Measurements from ENCODE around the gene PPFIA3. TPM values are rescaled to one million over a fixed set of nuclear protein-coding genes. Genes with fewer than 3 reads are reported as not detected.
"Not testable (repeated sequence)": the region's sequence is repeated elsewhere in the genome, so short reads cannot be mapped to it uniquely, and the experiment has no call there.

PPFIA3 gene
- polyA plus RNA-seq, 12 donors: 4.0 to 38.2 (median 5.9) TPM; not detected in 1

DNA sequence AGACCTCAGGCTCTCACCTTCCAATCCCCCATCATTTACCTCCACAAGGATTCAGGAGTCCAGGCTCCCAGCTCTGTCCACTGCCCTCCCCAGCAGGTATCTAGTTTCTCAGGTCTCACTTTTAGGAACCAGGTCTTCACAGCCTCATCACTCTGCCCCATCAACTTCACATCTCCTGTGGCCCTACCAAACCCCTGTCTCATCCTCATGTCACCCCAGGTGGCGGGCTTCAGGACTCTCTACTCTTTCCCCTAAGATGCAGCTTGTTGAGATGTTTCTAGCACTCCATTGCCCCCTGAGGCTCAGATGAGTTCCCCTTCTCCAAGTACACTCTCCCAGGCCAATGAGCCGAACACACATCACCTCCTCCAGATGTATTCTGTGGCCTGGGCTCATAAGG, 1.5 kb downstream of the PPFIA3 start:
- DNase-seq: no peak

DNA sequence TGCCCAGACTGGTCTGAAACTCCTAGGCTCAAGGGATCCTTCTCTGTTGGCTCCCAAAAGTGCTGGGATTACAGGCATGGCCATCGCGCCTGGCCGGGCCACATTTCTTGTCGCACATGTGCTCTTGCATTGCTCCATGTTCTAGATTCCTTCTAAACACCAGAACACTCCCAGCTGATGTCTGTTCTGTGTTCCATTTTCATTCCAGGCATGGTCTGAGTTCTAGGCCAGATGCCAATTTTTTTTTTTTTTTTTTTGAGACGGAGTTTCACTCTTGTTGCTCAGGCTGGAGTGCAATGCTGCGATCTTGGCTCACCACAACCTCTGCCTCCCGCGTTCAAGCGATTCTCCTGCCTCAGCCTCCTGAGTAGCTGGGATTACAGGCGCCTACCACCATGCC, 2.5 kb downstream of the PPFIA3 start:
- not testable (repeated sequence) for DNase-seq

- not testable (repeated sequence) for DNase-seq
Measured at GRCh38 chr19:49123285-49123684, 3.9 kb downstream of the PPFIA3 start.

- DNase-seq: no peak
Measured at GRCh38 chr19:49125025-49125731, 5.8 kb downstream of the PPFIA3 start.

- no peak for DNase-seq
Measured at GRCh38 chr19:49126575-49126974, 7.2 kb downstream of the PPFIA3 start.

GRCh38 chr19:49127225-49127624, 7.9 kb downstream of the PPFIA3 start:
- DNase-seq: not testable (repeated sequence)

DNA sequence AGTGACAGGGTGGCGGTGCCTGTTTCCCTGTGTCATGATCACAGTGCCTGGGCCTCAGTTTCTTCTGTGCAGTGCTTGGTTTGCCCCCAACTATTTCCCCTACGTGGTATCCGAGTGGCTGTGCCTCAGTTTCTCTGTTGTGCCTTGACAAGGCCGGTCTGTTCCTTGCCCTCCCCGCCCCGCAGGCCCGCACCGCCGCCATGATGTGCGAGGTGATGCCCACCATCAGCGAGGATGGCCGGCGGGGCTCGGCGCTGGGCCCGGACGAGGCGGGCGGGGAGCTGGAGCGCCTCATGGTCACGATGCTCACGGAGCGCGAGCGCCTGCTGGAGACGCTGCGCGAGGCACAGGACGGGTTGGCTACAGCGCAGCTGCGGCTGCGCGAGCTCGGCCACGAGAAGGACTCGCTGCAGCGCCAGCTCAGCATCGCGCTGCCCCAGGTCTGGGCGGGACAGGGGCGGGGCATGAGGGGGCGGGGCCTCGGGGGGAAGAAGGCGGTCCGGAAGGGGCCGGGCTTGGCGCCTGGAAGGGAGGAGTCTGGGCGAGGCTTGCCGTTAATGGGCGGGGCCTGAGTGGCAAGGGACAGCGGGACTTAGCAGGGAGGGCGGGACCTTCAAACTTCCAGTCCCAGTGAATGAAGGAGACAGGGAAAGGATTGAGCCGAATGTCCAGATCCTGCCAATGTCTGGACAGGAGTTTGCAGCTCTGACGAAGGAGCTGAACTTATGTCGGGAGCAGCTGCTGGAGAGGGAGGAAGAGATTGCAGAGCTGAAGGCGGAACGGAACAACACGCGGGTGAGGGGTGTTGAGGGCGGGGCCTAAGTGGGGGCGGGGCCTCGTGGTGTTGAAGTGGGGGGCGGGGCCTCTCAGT, 8.6 kb downstream of the PPFIA3 start:
- DNase-seq: peak; percentile 97

DNA sequence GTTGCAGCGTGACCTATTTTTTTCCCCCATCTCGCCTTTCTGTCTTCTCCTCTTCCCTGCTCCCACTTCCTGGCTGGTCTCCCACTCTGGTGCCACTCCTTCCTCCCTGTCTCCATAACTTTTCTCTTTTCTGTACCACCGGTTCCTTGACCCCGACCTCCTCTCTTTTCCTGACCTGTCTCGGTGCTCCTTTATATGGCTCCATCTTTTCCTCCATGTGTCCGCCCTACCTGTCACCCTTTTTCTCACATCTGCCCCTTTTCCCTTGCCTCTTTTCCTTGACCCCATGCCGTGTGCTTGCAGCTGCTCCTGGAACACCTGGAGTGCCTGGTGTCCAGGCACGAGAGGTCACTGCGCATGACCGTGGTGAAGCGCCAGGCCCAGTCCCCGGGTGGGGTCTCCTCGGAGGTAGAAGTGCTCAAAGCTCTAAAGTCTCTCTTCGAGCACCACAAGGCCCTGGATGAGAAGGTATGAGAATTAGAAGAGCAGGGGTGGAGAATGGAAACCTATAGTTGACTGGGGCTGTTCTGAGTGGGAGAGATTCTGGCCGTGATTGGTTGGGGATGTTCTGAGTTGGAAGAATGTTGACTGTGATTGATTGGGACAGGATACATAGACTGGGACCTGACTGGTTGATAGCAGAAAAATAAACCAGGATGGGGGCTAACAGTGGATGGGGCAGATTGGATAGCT, 9.3 kb downstream of the PPFIA3 start:
- no peak for DNase-seq

- DNase-seq: no peak
Measured at GRCh38 chr19:49129238-49129583, 9.9 kb downstream of the PPFIA3 start.

- no peak for DNase-seq
Measured at GRCh38 chr19:49130325-49130724, 11.0 kb downstream of the PPFIA3 start.

DNA sequence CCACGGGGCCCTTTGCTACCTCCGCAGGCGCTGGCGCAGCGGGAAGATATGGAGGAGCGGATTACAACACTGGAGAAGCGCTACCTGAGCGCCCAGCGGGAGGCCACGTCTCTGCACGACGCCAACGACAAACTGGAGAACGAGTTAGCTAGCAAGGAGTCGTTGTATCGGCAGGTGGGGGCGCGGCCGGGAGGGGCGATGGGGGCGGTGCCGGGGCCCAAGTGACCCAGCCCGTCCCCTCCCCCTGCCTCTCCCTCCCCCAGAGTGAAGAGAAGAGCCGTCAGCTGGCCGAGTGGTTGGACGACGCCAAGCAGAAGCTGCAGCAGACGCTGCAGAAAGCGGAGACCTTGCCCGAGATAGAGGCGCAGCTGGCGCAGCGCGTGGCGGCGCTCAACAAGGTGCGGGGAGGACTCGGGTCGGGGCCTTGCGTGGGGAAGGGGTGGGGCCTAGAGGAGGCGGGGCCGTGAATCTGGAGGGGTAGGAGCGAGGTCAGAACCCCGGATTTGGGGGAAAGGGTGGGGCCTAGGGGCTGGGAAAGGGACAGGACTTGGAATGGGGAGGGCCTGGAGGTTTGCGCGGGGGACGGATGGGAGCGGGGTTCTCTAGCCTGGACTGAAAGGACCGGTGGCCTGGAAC, 13.7 kb downstream of the PPFIA3 start:
- DNase-seq: no peak

- DNase-seq: peak; percentile 67
Measured at GRCh38 chr19:49133621-49134454, 14.5 kb downstream of the PPFIA3 start.

GRCh38 chr19:49135686-49136085, 16.3 kb downstream of the PPFIA3 start:
- no peak for DNase-seq

DNA sequence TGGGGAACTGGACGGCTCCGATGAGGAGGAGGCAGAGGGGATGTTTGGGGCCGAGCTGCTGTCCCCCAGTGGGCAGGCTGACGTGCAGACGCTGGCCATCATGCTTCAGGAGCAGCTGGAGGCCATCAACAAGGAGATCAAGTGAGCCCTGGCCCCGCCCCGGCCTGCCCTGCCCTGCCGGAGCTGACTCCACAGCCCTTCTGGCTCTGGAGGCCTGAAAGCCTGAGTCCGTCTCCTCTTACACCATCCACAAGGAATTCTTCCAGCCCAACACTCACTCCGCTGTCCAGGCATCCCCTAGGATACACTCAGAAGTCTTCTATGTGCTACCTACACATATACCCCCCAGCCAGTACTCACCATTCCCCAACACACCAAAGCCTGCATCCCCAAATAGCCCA, 17.4 kb downstream of the PPFIA3 start:
- no peak for DNase-seq

- DNase-seq: no peak
Measured at GRCh38 chr19:49140951-49141350, 21.6 kb downstream of the PPFIA3 start.

DNA sequence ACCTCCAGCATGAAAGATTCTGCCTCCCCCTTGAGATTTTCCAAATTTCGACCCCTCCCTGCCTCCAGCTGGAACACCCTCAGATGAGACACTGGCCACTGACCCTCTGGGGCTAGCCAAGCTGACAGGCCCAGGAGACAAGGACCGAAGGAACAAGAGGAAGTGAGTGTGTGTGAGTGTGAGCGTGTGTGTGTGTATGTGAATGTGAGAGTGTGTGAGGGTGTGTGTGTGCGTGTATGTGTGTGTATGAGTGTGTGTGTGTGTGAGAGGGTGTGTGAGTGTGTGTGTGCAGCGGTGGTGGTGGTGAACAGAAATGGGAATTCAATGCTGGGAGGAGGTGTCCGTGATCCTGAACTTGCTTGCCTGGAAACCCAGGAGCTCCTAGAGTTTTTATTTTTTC, 22.0 kb downstream of the PPFIA3 start:
- no peak for DNase-seq

GRCh38 chr19:49142866-49143335, 23.6 kb downstream of the PPFIA3 start:
- peak; percentile 91 for DNase-seq

- peak; percentile 73 for DNase-seq
Measured at GRCh38 chr19:49145573-49146407, 26.4 kb downstream of the PPFIA3 start.

DNA sequence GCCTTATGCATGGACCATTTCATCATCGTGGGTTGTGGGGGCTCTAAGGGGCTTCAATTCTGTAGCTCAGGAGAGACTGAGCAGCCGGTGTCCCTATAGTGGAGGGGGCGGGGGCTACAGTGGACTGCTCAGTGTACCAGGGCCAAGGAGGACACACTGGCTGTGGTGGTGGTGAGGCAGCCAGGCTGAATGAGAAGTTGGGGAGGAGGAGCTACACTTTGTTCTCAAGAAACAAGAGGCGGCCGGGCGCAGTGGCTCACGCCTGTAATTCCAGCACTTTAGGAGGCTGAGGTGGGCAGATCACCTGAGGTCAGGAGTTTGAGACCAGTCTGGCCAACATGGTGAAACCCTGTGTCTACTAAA, 27.0 kb downstream of the PPFIA3 start:
- DNase-seq: not testable (repeated sequence)

DNA sequence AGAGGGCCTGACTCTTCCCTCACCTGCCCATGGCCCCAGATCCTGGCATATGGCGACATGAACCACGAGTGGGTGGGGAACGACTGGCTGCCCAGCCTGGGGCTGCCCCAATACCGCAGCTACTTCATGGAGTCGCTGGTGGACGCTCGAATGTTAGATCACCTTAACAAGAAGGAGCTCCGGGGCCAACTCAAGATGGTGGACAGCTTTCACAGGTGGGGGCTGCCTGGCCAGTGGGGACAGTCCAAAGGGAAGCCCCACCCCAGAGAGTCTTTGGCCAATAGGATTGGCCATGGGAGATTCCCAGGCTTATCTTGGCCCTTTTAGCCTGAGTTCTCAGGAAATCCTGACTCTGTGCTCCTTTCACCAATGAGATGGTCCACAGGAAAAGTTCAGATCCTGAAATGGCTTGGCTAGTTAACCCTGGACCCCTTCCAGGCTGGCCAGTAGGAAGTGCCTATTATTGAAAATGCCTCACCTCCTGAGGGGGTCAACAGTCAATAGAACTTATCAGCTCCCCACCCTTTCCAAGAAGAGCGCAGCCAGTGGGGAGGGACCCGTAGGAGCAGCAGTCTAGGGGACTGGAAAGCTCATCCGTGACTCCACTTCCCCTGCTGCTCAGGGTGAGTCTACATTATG, 28.8 kb downstream of the PPFIA3 start:
- no peak for DNase-seq

Data from muscle of arm (tissue), 12 donors.